HepG2 (cell line): ENCODE data around the gene IKZF3. TPM values are rescaled to one million over a fixed set of nuclear protein-coding genes. Genes with fewer than 3 reads are reported as not detected.

Experiments
- CCAR2 ChIP-seq: fragments of 200-400 bp; formaldehyde crosslinking; optimal IDR thresholded peaks from 2 replicates; pipeline ENCODE3; 2018; ENCODE audit warnings: low read depth, mild to moderate bottlenecking, low read length, moderate library complexity
- CENPX ChIP-seq: sonication (generic); formaldehyde crosslinking; IDR thresholded peaks from 2 replicates; pipeline ENCODE4 v1.9.0; 2021; ENCODE audit warnings: mild to moderate bottlenecking, missing genetic modification reagents, moderate library complexity
- CREB3 ChIP-seq: sonication (generic); formaldehyde crosslinking; IDR thresholded peaks from 2 replicates; pipeline ENCODE4 v1.5.0; 2020; ENCODE audit warnings: missing genetic modification reagents
- DMAP1 ChIP-seq: IDR thresholded peaks from 2 replicates; pipeline ENCODE4 v1.6.1; 2016
- EEA1 ChIP-seq: sonication (generic); formaldehyde crosslinking; IDR thresholded peaks from 2 replicates; pipeline ENCODE4 v1.5.1; 2020; ENCODE audit warnings: mild to moderate bottlenecking, missing genetic modification reagents, borderline replicate concordance
- GTF2F1 ChIP-seq: fragments of 150-350 bp; IDR thresholded peaks from 2 replicates; pipeline ENCODE4 v1.6.1; 2014; ENCODE audit warnings: low read length
- HBP1 ChIP-seq: IDR thresholded peaks from 2 replicates; pipeline ENCODE4 v1.6.1; 2016; ENCODE audit warnings: low read depth, control low read depth
- HHEX ChIP-seq: IDR thresholded peaks from 2 replicates; pipeline ENCODE4 v1.6.1; 2016; ENCODE audit warnings: control low read depth
- HNRNPH1 ChIP-seq: fragments of 200-400 bp; formaldehyde crosslinking; optimal IDR thresholded peaks from 2 replicates; pipeline ENCODE3; 2017; ENCODE audit warnings: mild to moderate bottlenecking, low read depth, low read length
- JARID2 ChIP-seq: sonication (generic); formaldehyde crosslinking; IDR thresholded peaks from 2 replicates; pipeline ENCODE4 v1.8.1; 2023; ENCODE audit warnings: missing genetic modification reagents, inconsistent platforms; ENCODE audit not compliant: insufficient replicate concordance
- MATR3 ChIP-seq: sonication (generic); formaldehyde crosslinking; IDR thresholded peaks from 2 replicates; pipeline ENCODE4 v1.4.0; 2020; ENCODE audit warnings: missing genetic modification reagents
- MEIS2 ChIP-seq: sonication (generic); formaldehyde crosslinking; IDR thresholded peaks from 2 replicates; pipeline ENCODE4 v1.9.0; 2021; ENCODE audit warnings: mild to moderate bottlenecking, missing genetic modification reagents
- MIER3 ChIP-seq: IDR thresholded peaks from 2 replicates; pipeline ENCODE4 v1.6.1; 2016; ENCODE audit warnings: missing compliant biosample characterization, borderline replicate concordance
- MTA1 ChIP-seq: sonication (generic); formaldehyde crosslinking; IDR thresholded peaks from 2 replicates; pipeline ENCODE4 v1.4.0; 2020; ENCODE audit warnings: missing genetic modification reagents, mild to moderate bottlenecking, borderline replicate concordance
- MTF2 ChIP-seq: sonication (generic); formaldehyde crosslinking; IDR thresholded peaks from 2 replicates; pipeline ENCODE4 v1.5.0; 2020; ENCODE audit warnings: missing genetic modification reagents, borderline replicate concordance
- NCOA2 ChIP-seq: sonication (generic); formaldehyde crosslinking; IDR thresholded peaks from 2 replicates; pipeline ENCODE4 v1.8.0; 2022; ENCODE audit warnings: inconsistent platforms
- NR2F6 ChIP-seq, 2 experiments: IDR thresholded peaks; 2 replicates each; pipeline ENCODE4 v1.6.1; 2016; ENCODE audit warnings: antibody characterized with exemption in 1 of 2, mild to moderate bottlenecking in 1 of 2
- PAWR ChIP-seq: sonication (generic); formaldehyde crosslinking; IDR thresholded peaks from 2 replicates; pipeline ENCODE4 v1.4.0; 2020; ENCODE audit warnings: missing genetic modification reagents, mild to moderate bottlenecking, borderline replicate concordance
- REXO4 ChIP-seq: sonication (generic); formaldehyde crosslinking; IDR thresholded peaks from 2 replicates; pipeline ENCODE4 v1.8.0; 2022; ENCODE audit warnings: missing genetic modification reagents, mild to moderate bottlenecking, borderline replicate concordance
- SIN3B ChIP-seq: fragments of 150-350 bp; IDR thresholded peaks from 2 replicates; pipeline ENCODE4 v1.6.1; 2014; ENCODE audit warnings: low read length
- SOX13 ChIP-seq, 3 experiments: fragments of 450-650 bp in 1 of 3; sonication (generic) in 1 of 3; formaldehyde crosslinking in 1 of 3; IDR thresholded peaks in 2 of 3; conservative IDR thresholded peaks in 1 of 3; 2 replicates each; pipeline versions ENCODE4 v1.5.0 to v1.6.1; 2016 to 2020; ENCODE audit warnings: antibody characterized with exemption in 1 of 3, mild to moderate bottlenecking in 1 of 3, missing compliant biosample characterization in 1 of 3, missing genetic modification reagents in 1 of 3, moderate library complexity in 1 of 3
- ZBTB20 ChIP-seq: sonication (generic); formaldehyde crosslinking; IDR thresholded peaks from 2 replicates; pipeline ENCODE4 v1.8.1; 2023; ENCODE audit warnings: missing genetic modification reagents, low read depth, mild to moderate bottlenecking, borderline replicate concordance
- ZFP41 ChIP-seq: sonication (generic); formaldehyde crosslinking; IDR thresholded peaks from 2 replicates; pipeline ENCODE4 v1.4.0; 2020; ENCODE audit warnings: mild to moderate bottlenecking, missing genetic modification reagents, borderline replicate concordance
- ZNF543 ChIP-seq: sonication (generic); formaldehyde crosslinking; IDR thresholded peaks from 2 replicates; pipeline ENCODE4 v1.4.0; 2020; ENCODE audit warnings: mild to moderate bottlenecking, missing genetic modification reagents
- ZNF549 ChIP-seq: sonication (generic); formaldehyde crosslinking; IDR thresholded peaks from 2 replicates; pipeline ENCODE4 v1.5.0; 2020; ENCODE audit warnings: missing genetic modification reagents
- ZNF746 ChIP-seq: sonication (generic); formaldehyde crosslinking; IDR thresholded peaks from 2 replicates; pipeline ENCODE4 v1.8.0; 2022; ENCODE audit warnings: mild to moderate bottlenecking, missing genetic modification reagents
- ZNF788 ChIP-seq: sonication (generic); formaldehyde crosslinking; IDR thresholded peaks from 2 replicates; pipeline ENCODE4 v1.5.0; 2020; ENCODE audit warnings: mild to moderate bottlenecking, missing genetic modification reagents, borderline replicate concordance
- ZNF83 ChIP-seq: sonication (generic); formaldehyde crosslinking; IDR thresholded peaks from 2 replicates; pipeline ENCODE4 v1.4.0; 2020; ENCODE audit warnings: missing genetic modification reagents, mild to moderate bottlenecking, borderline replicate concordance
- polyA plus RNA-seq, 8 experiments: library from polyadenylated mRNA; depleted of rRNA in 3 of 8; stranded (reverse) in 7 of 8; unstranded in 1 of 8; fragments of >200 nt; fragmentation: Illumina TruSeq in 4 of 8; extraction: Trizol in 4 of 8; gene quantifications; 2 replicates each; pipeline versions ENCODE4 v1.2.1 to v1.2.3, GENCODE V29; 2011 to 2016; ENCODE audit warnings: low read depth in 4 of 8, missing spikeins in 1 of 8, mixed read lengths in 1 of 8; ENCODE audit not compliant: insufficient read depth in 1 of 8
- total RNA-seq, 5 experiments: library from RNA; depleted of rRNA; stranded (reverse); fragments of >200 nt; fragmentation: Illumina TruSeq; extraction: Trizol; gene quantifications; 2 replicates each; pipeline ENCODE4 v1.2.3, GENCODE V29; 2016; ENCODE audit warnings: low read depth in 1 of 5
- TF ChIP-seq, protein P1 (sequence below): IDR thresholded peaks from 2 replicates; pipeline ENCODE4 v1.6.1; 2016; ENCODE audit warnings: mild to moderate bottlenecking, missing biosample characterization, missing genetic modification reagents

IKZF3 gene
- total and polyA plus RNA-seq, 2 of the 13 experiments (the other 11 are each of a cell fraction or from before 2014, with no cell fraction given): not detected

DNA sequence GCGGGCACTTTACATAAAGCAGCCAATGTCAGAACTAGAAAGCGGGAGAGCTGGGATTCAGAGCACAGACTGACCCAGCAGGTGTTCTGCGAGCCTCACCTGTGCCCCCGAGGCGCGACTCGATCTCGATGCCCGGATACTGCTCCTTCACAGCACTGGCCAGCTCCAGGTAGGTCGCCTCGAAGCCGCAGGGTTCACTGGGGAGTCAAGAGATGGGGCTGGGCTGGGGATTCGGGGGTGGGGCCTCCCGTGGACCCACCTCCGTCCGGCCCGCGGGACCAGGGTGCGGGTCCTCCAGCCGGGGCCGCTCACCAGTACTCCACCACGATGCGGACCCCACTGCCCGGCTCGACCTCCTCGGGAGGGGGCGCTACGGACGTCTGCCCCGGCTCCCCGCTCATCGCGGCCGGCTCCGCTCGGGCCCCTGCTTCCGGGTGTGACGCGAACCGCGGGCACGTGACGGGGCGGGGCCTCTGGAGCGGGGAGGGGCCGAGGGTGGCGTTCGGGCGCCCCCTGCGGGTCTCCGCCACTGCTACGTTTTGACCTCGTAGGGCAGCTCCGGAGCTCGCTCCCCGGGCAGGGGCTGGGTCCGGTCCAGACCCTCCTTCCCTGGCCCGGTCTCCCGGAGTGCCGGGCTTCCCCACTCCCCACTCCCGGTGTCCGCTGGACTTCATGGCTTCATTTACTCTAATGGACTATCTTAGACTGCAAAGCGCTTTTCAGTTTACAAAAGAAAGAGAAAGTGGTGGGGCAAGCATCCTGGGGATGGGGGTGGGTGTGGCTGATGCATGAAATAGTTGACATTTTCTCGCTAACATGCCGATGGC is 133.8 kb downstream of the IKZF3 start, which contains the start of gene MIEN1 (continued):
- no peak for TF ChIP-seq ZNF83 (CRISPR knock-in tag)
- TF ChIP-seq MATR3: no peak
- no peak for TF ChIP-seq REXO4 (CRISPR knock-in tag)
- TF ChIP-seq SIN3B: no peak
- TF ChIP-seq PAWR (CRISPR knock-in tag): 0 out of 2 replicates have a peak, but pooled peaks have one; percentile 87
- TF ChIP-seq ZFP41 (CRISPR knock-in tag): no peak
- no peak for TF ChIP-seq CCAR2
- no peak; the same call in 1 of the 2 replicates for TF ChIP-seq ZNF746 (CRISPR knock-in tag)
- TF ChIP-seq HBP1 (CRISPR knock-in tag): peak; percentile 78
- peak; percentile 92; the same call in 1 of the 2 replicates for TF ChIP-seq ZNF788 (CRISPR knock-in tag)
- TF ChIP-seq JARID2 (CRISPR knock-in tag): no peak
- no peak for TF ChIP-seq ZBTB20
- TF ChIP-seq NR2F6 (IDR thresholded peaks at IDR 0.05): peak; percentile 61; the same call in 1 of the 2 replicates
- peak; percentile 94 for TF ChIP-seq NR2F6 (CRISPR knock-in tag; IDR thresholded peaks at IDR 0.05)
- no peak; the same call in 1 of the 2 replicates for TF ChIP-seq MEIS2 (CRISPR knock-in tag)
- TF ChIP-seq ZNF549 (CRISPR knock-in tag): no peak
- peak; percentile 54; the same call in 1 of the 2 replicates for TF ChIP-seq NCOA2
- TF ChIP-seq CREB3 (CRISPR knock-in tag): no peak
- TF ChIP-seq, protein P1, sequence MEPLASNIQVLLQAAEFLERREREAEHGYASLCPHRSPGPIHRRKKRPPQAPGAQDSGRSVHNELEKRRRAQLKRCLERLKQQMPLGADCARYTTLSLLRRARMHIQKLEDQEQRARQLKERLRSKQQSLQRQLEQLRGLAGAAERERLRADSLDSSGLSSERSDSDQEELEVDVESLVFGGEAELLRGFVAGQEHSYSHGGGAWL (CRISPR knock-in tag): peak; percentile 93
- no peak for TF ChIP-seq SOX13 (IDR thresholded peaks at IDR 0.05)
- peak in 1 of 2 experiments; percentile 65; a peak in 2 of 4 replicates for TF ChIP-seq SOX13 (CRISPR knock-in tag; conservative IDR thresholded peaks at IDR 0.05 in 1 of 2, IDR thresholded peaks at IDR 0.05 in 1 of 2)
- TF ChIP-seq GTF2F1: peak; percentile 50; the same call in 1 of the 2 replicates
- TF ChIP-seq MTF2: peak; percentile 71; the same call in 1 of the 2 replicates
- peak; percentile 72; the same call in 1 of the 2 replicates for TF ChIP-seq DMAP1 (CRISPR knock-in tag)
- no peak; the same call in 1 of the 2 replicates for TF ChIP-seq ZNF543 (CRISPR knock-in tag)
- TF ChIP-seq CENPX (CRISPR knock-in tag): no peak
- TF ChIP-seq MTA1 (CRISPR knock-in tag): peak; percentile 90
- TF ChIP-seq HHEX (CRISPR knock-in tag): no peak
- TF ChIP-seq HNRNPH1: no peak
- TF ChIP-seq EEA1 (CRISPR knock-in tag): 0 out of 2 replicates have a peak, but pooled peaks have one; percentile 65
- TF ChIP-seq MIER3: peak; percentile 93
